Left lobe of liver (tissue), 2 donors: ENCODE results near the gene TRIM52. TPM values are rescaled to one million over a fixed set of nuclear protein-coding genes. Genes with fewer than 3 reads are reported as not detected.
A peak's percentile ranks its signal among the peaks of the same experiment; 100 is the strongest.
"Not testable (repeated sequence)": the region's sequence is repeated elsewhere in the genome, so short reads cannot be mapped to it uniquely, and the experiment has no call there.

Experiments
- ATAC-seq: fragments of 200-7000 bp; cut with Tn5 transposase; one replicate; pipeline ENCODE4 v1.9.1; 2020; ENCODE audit warnings: mild to moderate bottlenecking, moderate library complexity
- DNase-seq: peaks from one replicate; pipeline ENCODE4 v3.0.0-alpha.2; 2020; ENCODE audit warnings: low spot score
- total RNA-seq: library from RNA; stranded (reverse); gene quantifications from one replicate; pipeline ENCODE4 v1.2.1, GENCODE V29; 2021
- donor health status: DM: no; HTN: no; CAD: no; lungs with moderate emphysema.
- donor health status: DM: no; HTN: yes; CAD: no.

TRIM52 gene
- total RNA-seq, 1 donor from 2014 or later, result 6.0 TPM

- ATAC-seq (peak; percentile 10), DNase-seq (no peak)
These were observed 43.7 kb downstream of the TRIM52 start for GRCh38 chr5:181217111-181217802.

GRCh38 chr5:181215997-181216989, 44.6 kb downstream of the TRIM52 start:
- no peak for DNase-seq
- no peak for ATAC-seq

- ATAC-seq, DNase-seq: not testable (repeated sequence)
These were observed 46.7 kb downstream of the TRIM52 start for GRCh38 chr5:181214249-181214648.

DNA sequence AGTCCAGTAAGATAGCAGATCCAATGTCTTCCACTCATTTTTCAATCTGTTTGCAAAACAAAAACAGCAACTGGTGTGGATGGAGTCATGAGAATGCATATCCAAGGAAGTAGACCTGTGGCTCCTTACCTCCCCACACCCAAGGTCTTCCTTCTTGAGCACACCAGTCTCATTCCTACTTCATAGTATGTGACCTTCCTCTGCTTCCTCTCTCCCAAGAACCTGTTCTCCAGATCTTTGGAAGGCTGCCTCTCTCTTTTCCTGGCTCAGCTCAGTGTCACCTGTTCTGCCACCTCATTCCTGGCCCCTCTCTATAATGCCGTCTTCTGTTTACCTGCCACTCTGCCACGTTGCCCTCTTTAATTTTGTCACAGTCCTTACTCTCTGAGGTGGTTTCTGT, 48.0 kb downstream of the TRIM52 start:
- ATAC-seq (no peak), DNase-seq (no peak)

GRCh38 chr5:181212080-181212479, 48.9 kb downstream of the TRIM52 start:
- no peak for DNase-seq
- ATAC-seq, result no peak

DNA sequence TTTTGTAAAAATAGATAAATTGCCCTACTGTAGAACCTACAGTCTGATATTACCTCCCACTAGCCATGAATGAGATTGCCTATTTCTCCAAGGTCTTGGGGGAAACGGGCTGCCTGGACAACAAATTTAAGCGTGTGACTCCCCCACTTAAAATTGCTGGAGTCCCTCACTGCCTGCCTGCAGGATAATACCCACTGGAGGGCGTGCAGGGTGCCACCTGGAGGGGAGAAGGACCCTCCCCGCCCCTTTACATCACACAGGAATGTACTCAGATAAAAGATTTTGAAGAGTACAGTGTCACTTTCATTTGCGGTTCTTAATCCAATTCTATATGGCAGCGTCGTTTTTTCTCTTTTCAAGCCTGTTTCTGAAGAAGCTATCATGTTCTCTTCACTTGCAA, 49.7 kb downstream of the TRIM52 start:
- DNase-seq (no peak), ATAC-seq (no peak)

DNA sequence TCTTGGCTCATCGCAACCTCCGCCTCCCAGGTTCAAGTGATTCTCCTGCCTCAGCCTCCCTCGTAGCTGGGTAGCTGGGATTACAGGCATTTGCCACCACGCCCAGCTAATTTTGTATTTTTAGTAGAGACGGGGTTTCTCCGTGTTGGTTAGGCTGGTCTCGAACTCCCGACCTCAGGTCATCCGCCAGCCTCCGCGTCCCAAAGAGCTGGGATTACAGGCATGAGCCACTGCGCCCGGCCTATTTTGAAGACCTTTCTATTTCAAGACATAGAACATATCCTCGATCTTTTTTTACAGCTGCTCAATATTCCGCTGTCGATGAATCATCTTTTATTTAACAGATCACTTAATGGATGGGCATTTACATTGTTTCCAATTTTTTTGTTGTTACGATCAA, 50.2 kb downstream of the TRIM52 start:
- DNase-seq, ATAC-seq: not testable (repeated sequence)

GRCh38 chr5:181210148-181210547, 50.8 kb downstream of the TRIM52 start:
- not testable (repeated sequence) for ATAC-seq

DNA sequence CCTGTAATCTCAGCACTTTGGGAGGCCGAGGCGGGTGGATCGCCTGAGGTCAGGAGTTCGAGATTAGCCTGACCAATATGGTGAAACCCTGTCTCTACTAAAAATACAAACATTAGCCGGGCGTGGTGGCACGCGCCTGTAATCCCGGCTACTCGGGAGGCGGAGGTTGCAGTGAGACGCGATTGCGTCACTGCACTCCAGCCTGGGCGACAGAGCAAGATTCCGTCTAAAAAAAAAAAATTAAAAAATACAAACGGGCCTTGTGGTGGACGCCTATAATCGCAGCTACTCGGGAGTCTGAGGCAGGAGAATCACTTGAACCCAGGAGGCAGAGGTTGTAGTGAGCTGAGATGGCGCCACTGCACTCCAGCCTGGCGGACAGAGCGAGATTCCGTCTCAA, 51.9 kb downstream of the TRIM52 start:
- DNase-seq, ATAC-seq: not testable (repeated sequence)

More at GRCh38 chr5:181210148-181210547, 50.8 kb downstream of the TRIM52 start:
- DNase-seq, result not testable (repeated sequence)

GRCh38 chr5:181207960-181208253, 53.0 kb downstream of the TRIM52 start:
- DNase-seq (no peak), ATAC-seq (no peak)

- ATAC-seq (peak; percentile 50), DNase-seq (peak; percentile 82)
These were observed 53.6 kb downstream of the TRIM52 start for GRCh38 chr5:181207214-181207959.

GRCh38 chr5:181205761-181206649, 54.9 kb downstream of the TRIM52 start:
- ATAC-seq, result no peak
- DNase-seq, result no peak

Other genes with a start within 250 kb of the TRIM52 start
- 8.8 TPM for gene BTNL9, start 220.9 kb downstream of the TRIM52 start, total RNA-seq
- not detected for gene OR2V1, start 130.0 kb downstream of the TRIM52 start, total RNA-seq
- gene OR2V2, start 113.6 kb downstream of the TRIM52 start, total RNA-seq, result not detected
- gene TRIM7, start 55.9 kb downstream of the TRIM52 start, total RNA-seq, result 0.23 TPM
- 23.0 TPM for gene TRIM41, start 37.9 kb downstream of the TRIM52 start, total RNA-seq
- 510 TPM for gene RACK1, start 17.2 kb downstream of the TRIM52 start, total RNA-seq
- gene OR4F3, start 106.1 kb upstream of the TRIM52 start, total RNA-seq, result not detected